Activated CD8-positive, alpha-beta memory T cell treated with anti-CD3 and anti-CD28 coated beads for 1 hour (primary cell): Measurements from ENCODE around the gene HLCS.
"Not testable (repeated sequence)": the region's sequence is repeated elsewhere in the genome, so short reads cannot be mapped to it uniquely, and the experiment has no call there.

Experiments used
- DNase-seq, 2 donors: peaks; one replicate each; pipeline ENCODE4 v3.0.0-alpha.2; 2020; ENCODE audit warnings: low read depth in 1 of 2; ENCODE audit errors: extremely low read depth in 1 of 2

The HLCS gene

DNA sequence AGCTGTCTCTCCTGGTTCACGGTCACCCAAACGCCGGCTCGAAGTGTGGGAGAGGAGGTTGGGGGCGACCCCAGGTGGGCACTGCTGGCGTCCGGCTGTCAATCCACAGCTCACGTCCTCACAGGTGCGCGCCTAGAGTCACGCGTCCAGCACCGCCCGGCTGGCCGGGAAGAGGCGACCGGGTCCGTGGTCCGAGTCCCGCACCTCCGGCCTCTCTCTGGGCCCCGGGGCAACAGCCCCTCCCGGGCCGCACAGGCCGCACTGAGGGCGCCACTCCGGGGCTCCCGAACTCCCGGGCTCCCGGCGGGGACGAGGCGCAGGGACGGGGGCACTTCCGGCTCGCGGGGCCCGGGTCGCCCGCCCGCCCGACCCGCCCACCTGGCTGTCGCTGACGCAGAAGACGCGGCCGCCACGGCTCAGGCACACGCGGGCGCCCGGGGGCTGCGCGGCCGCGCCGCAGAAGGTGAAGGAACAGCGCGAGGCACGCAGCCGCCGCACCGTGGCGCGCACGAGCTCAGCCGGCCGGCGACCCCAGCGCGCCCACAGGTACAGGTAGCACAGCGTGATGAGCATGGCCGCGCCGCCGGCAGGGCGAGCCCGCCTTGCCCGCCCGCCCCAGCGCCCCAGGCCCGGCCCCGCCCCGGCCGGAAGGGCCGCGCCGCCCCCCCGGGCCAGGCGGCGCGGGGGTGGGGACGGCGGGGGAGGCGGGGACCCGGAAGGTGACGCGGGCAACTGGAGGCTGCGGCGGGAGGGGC is at the start of gene HLCS:
HLCS (minus strand) TSS at position 604 of the 755 bp plus-strand sequence; CDS start at position 573, 31 bp downstream.
- DNase-seq, result peak; percentile 45 to 65

GRCh38 chr21:37009740-37010341 is 43.4 kb upstream of the HLCS start:
- peak; percentile 45 to 67 for DNase-seq

DNA sequence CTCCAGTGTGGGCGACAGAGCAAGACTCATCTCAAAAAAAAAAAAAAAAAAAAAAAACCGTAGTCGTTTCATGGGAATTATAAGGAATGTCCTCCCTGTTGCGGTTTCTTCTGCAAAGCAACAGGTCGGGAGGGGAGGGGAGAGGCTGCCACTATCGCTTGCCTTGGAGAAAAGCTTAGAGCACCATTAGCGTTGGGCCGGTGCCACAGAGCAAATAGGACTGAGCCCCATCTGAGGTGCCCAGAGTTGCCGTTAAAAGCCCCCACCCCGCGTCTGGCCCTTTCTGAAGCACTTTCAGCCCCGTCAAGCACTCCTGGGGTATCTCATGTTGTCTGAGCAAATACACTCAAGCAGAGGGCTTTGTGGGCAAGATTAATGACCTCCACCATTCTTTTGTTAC is 42.3 kb upstream of the HLCS start:
- DNase-seq, result no peak

- no peak for DNase-seq
Measured at GRCh38 chr21:37006486-37007291, 40.2 kb upstream of the HLCS start, which contains the start of gene RIPPLY3. TSS of gene RIPPLY3 (plus strand) at chr21:37006702. CDS start at chr21:37006773, 71 bp downstream.

- DNase-seq, result no peak
Measured at GRCh38 chr21:37005548-37006485, 39.3 kb upstream of the HLCS start.

- not testable (repeated sequence) for DNase-seq
Measured at GRCh38 chr21:37003917-37004316, 37.4 kb upstream of the HLCS start.

DNA sequence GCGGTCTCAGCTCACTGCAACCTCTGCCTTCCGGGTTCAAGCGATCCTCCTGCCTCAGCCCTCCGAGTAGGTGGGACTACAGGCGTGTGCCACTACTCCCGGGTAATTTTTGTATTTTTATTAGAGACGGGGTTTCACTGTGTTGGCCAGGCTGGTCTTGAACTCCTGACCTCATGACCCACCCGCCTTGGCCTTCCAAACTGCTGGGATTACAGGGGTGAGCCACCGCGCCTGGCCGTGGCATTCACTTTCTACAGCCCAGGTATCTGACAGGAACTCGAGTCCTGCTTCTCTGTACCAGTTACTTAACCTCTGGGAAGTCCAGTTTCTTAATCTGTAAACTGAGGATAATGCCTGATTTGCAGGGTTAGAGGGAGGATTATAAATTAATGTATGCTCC is 36.4 kb upstream of the HLCS start:
- DNase-seq, result not testable (repeated sequence)

- no peak for DNase-seq
Measured at GRCh38 chr21:37001441-37001840, 35.0 kb upstream of the HLCS start.

GRCh38 chr21:37000381-37000780 is 33.9 kb upstream of the HLCS start:
- no peak for DNase-seq

DNA sequence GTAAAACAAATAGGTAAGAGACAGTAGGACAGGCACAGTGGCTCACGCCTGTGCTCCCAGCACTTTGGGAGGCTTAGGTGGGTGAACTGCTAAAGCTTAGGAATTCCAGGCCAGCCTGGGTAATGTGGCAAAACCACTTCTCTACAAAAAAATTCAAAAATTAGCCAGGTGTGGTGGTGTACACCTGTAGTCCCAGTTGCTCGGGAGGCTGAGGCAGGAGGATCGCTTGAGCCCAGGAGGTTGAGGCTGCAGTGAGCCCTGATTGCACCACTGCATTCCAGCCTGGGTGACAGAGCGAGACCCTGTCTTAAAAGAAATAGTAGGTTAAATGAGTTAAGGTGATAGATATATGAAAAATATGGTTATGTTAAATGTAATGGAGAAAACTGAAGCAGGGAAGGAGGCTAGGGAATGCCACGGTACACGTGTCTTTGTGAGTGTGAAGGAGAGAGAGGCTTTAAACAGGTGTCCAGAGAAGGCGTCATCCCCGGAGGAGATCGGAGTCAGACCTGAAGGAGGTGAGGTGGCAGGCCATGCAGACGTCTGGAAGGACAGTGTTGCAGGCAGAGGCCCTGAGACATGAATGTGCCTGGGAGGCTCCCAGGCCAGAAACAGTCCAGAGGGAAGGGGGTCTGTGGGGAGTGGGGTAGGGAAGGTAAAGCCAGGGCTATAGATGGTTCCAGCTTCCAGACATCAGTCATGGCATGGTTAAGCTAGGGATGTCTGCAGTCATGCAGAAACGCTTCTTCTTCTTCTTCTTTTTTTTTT is 32.8 kb upstream of the HLCS start:
- DNase-seq, result no peak

DNA sequence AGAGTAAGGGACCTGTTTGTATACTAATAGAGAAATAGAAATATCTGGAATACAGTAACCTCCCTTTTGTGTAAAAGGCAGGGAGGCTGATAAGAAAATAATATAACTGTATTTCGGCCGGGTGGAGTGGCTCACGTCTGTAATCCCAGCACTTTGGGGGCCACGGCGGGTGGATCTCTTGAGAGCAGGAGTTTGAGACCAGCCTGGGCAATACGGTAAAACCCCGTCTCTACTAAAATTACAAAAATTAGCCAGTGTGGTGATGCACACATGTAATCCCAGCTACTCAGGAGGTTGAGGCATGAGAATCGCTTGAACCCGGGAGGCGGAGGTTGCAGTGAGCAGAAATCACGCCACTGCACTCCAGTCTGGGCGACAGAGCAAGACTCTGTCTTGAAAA is 28.8 kb upstream of the HLCS start:
- not testable (repeated sequence) for DNase-seq

GRCh38 chr21:36994501-36995158 is 28.2 kb upstream of the HLCS start:
- DNase-seq, result no peak

DNA sequence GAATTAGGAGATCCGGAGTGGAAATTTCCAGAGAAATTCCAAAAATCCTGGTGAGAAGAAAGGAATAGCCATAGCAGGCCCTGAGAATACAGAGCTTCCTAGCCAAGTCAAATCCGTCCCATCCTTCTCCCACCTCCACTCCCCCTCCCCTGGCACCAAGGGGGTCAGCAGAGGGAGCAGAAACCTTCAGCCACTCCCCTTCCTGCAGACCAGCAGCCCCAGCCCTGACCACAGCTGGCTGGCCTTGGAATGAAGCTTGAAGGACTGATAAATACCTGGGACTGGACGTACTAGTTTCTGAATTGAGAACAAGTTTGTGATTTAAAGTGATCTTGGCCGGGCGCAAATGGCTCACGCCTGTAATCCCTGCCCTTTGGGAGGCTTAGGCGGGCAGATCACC is 26.2 kb upstream of the HLCS start:
- DNase-seq, result no peak

GRCh38 chr21:36990508-36991205 is 24.2 kb upstream of the HLCS start:
- no peak for DNase-seq

GRCh38 chr21:36989699-36990507 is 23.4 kb upstream of the HLCS start:
- DNase-seq, result peak; percentile 55 to 75

DNA sequence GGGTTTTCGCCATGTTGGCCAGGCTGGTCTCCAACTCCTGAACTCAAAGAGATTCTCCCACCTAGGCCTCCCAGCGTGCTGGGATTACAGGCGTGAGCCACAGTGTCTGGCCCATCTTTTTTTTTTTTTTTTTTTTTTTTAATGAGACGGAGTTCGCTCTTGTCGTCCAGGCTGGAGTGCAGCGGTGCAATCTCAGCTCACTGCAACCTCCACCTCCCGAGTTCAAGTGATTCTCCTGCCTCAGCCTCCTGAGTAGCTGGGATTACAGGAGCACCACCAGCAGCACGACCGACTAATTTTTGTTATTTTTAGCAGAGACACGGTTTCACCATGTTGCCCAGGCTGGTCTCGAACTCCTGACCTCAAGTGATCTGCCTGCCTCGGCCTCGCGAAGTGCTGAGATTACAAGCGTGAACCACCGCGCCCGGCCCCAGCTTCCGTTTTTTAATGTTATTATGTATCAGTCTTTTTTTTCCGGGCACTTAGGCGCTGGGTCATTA is 22.8 kb upstream of the HLCS start:
- DNase-seq, result not testable (repeated sequence)

DNA sequence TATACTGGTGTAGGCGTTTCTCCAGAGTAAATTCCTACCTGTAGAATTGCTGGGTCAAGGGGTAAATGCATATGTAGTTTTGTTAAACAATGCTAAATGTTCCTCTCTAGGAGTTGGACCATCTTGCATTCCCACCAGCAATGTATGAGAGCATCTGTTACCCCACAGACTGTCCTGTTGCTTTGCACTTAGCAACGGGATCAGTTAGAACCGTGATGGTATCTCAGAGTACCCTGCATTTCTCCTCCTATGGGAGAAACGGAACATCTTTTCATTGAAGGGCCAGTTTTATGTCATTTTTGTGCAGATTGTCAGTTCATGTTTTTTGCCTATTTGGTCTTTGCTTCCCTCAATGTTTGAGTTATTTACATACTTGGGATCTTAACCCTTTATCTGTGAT is 22.1 kb upstream of the HLCS start:
- DNase-seq, result no peak

DNA sequence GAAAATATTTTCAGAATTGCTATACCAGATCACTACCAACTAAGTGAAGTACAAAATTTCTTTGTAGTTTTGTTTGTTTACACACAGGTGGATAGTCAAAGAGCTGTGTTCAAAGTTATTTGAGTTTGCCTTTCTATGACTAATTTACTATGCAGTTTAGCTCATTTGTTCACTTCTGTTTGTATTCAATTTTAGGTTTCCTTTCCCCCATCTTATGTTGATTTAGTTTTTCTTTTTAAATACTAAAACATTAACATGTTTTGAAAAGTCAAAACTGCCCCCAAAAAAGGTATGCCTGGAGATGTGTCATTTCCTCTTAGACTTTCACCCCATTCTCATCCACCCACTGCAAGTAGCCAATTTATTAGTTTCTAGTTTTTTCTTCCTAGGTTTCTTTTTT is 21.4 kb upstream of the HLCS start:
- DNase-seq, result no peak
